Measurements from ENCODE around the gene CAMSAP2. TPM values are rescaled to one million over a fixed set of nuclear protein-coding genes. Genes with fewer than 3 reads are reported as not detected.

The CAMSAP2 gene
- total and polyA plus RNA-seq, 2 experiments from 2014 or later, result 9.3 to 32.9 TPM

GRCh38 chr1:200751717-200752116 lies 13.0 kb downstream of the CAMSAP2 start:
- H2AFZ ChIP-seq, result no peak overlapping the region
- H3K79me2 ChIP-seq, result peaks cover 93% of the 10 kb centered on the region
- no peaks in the 10 kb centered on the region for H3K9me3 ChIP-seq (ENCODE audit: low read depth)
- H4K20me1 ChIP-seq (ENCODE audit: insufficient read depth, poor library complexity, severe bottlenecking), result peaks cover 51% of the 10 kb centered on the region
- no peak overlapping the region for H3K27ac ChIP-seq
- 94% methylated on average over 2 of the region's 2 CpGs for WGBS (ENCODE audit: low lambda C conversion rate, missing lambda C conversion rate)
- no peak overlapping the region for H3K4me2 ChIP-seq
- H3K9me2 ChIP-seq (replicated peaks; ENCODE audit: insufficient read depth), result no peaks in the 10 kb centered on the region
- no peaks in the 10 kb centered on the region for H3K4me1 ChIP-seq (ENCODE audit: insufficient read depth)
- no peaks in the 10 kb centered on the region for H3K36me3 ChIP-seq (replicated peaks; ENCODE audit: insufficient read depth, low read depth)
- no peak for DNase-seq (ENCODE audit: low spot score)
- no peak overlapping the region for H3K4me3 ChIP-seq
- H3K27me3 ChIP-seq, result no peaks in the 10 kb centered on the region
- TF ChIP-seq EZH2phosphoT487 (IDR thresholded peaks at IDR 0.05; ENCODE audit: low read depth, severe bottlenecking, unreplicated experiment) (no peak), EZH2 (IDR thresholded peaks at IDR 0.05; ENCODE audit: borderline replicate concordance) (no peak)
- TF ChIP-seq, protein P1, sequence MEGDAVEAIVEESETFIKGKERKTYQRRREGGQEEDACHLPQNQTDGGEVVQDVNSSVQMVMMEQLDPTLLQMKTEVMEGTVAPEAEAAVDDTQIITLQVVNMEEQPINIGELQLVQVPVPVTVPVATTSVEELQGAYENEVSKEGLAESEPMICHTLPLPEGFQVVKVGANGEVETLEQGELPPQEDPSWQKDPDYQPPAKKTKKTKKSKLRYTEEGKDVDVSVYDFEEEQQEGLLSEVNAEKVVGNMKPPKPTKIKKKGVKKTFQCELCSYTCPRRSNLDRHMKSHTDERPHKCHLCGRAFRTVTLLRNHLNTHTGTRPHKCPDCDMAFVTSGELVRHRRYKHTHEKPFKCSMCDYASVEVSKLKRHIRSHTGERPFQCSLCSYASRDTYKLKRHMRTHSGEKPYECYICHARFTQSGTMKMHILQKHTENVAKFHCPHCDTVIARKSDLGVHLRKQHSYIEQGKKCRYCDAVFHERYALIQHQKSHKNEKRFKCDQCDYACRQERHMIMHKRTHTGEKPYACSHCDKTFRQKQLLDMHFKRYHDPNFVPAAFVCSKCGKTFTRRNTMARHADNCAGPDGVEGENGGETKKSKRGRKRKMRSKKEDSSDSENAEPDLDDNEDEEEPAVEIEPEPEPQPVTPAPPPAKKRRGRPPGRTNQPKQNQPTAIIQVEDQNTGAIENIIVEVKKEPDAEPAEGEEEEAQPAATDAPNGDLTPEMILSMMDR (IDR thresholded peaks at IDR 0.05; ENCODE audit: poor library complexity), result no peak

DNA sequence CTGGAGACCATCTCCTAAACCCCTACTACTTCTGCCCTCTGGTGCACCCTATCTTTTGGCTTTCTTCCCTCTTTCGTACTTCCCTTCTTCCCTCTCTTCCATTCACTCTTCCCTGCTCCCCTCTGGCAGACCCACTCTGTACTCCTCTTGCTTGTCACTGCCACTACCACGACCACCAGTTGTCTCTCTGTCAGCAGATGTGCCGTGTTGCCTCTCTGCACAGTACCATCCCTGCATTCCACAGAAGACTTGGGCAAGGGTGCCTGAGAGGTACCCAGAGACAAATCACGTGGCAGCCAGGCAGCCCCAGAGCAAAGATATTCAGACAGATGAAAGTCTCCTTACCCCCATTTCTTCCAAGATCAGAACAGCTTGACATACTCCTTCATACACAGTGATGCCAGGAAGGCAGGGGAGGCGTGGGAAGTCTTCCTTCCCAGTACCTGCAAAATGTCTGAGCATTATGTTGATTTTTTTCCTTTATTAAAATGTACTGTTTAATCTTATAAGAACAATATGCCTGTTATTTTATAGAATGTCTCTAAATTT lies 15.0 kb downstream of the CAMSAP2 start:
- no peaks in the 10 kb centered on the region for H3K9me2 ChIP-seq (replicated peaks; ENCODE audit: insufficient read depth)
- WGBS (ENCODE audit: low lambda C conversion rate, missing lambda C conversion rate), result 93% methylated on average over 5 of the region's 5 CpGs
- no peak for DNase-seq (ENCODE audit: low spot score)
- H3K79me2 ChIP-seq, result peaks cover 92% of the 10 kb centered on the region
- H3K4me3 ChIP-seq, result no peak overlapping the region
- no peak overlapping the region for H3K27ac ChIP-seq
- no peak for TF ChIP-seq EZH2 (IDR thresholded peaks at IDR 0.05; ENCODE audit: borderline replicate concordance)
- TF ChIP-seq, protein P1 (IDR thresholded peaks at IDR 0.05; ENCODE audit: poor library complexity), result no peak
- no peak for TF ChIP-seq EZH2phosphoT487 (IDR thresholded peaks at IDR 0.05; ENCODE audit: low read depth, severe bottlenecking, unreplicated experiment)
- no peaks in the 10 kb centered on the region for H3K36me3 ChIP-seq (replicated peaks; ENCODE audit: insufficient read depth, low read depth)
- no peaks in the 10 kb centered on the region for H3K27me3 ChIP-seq
- peaks cover 46% of the 10 kb centered on the region for H4K20me1 ChIP-seq (ENCODE audit: insufficient read depth, poor library complexity, severe bottlenecking)
- H3K9me3 ChIP-seq (ENCODE audit: low read depth), result no peaks in the 10 kb centered on the region
- H3K4me1 ChIP-seq (ENCODE audit: insufficient read depth), result peaks cover 6% of the 10 kb centered on the region
- H3K4me2 ChIP-seq, result no peak overlapping the region
- H2AFZ ChIP-seq, result no peak overlapping the region

GRCh38 chr1:200755456-200755855 lies 16.8 kb downstream of the CAMSAP2 start:
- Histone ChIP-seq H3K4me3 (no peak overlapping the region), H3K36me3 (replicated peaks; ENCODE audit: insufficient read depth, low read depth) (no peaks in the 10 kb centered on the region), H3K4me1 (ENCODE audit: insufficient read depth) (peaks cover 6% of the 10 kb centered on the region), H3K27me3 (no peaks in the 10 kb centered on the region), H3K79me2 (peaks cover 92% of the 10 kb centered on the region), H3K4me2 (no peak overlapping the region), H2AFZ (no peak overlapping the region), H3K9me3 (ENCODE audit: low read depth) (no peaks in the 10 kb centered on the region), H3K27ac (no peak overlapping the region), H4K20me1 (ENCODE audit: insufficient read depth, poor library complexity, severe bottlenecking) (peaks cover 38% of the 10 kb centered on the region), H3K9me2 (replicated peaks; ENCODE audit: insufficient read depth) (no peaks in the 10 kb centered on the region)
- no peak for DNase-seq (ENCODE audit: low spot score)
- TF ChIP-seq EZH2 (IDR thresholded peaks at IDR 0.05; ENCODE audit: borderline replicate concordance) (no peak), EZH2phosphoT487 (IDR thresholded peaks at IDR 0.05; ENCODE audit: low read depth, severe bottlenecking, unreplicated experiment) (no peak)
- TF ChIP-seq, protein P1 (IDR thresholded peaks at IDR 0.05; ENCODE audit: poor library complexity), result no peak
- 89% methylated on average over 3 of the region's 3 CpGs for WGBS (ENCODE audit: low lambda C conversion rate, missing lambda C conversion rate)
